GM18951 (cell line): ENCODE results near the gene VPS35L.

Source experiments
- POLR2A ChIP-seq: IDR thresholded peaks from 4 replicates; pipeline ENCODE4 v1.6.1; 2011; ENCODE audit warnings: mild to moderate bottlenecking; ENCODE audit not compliant: insufficient read length, insufficient read depth; ENCODE audit errors: extremely low read depth
- in situ Hi-C: fragments of 300-500 bp; cut with MboI; formaldehyde crosslinking; loops from one replicate; pipeline ENCODE4 v1.12.0; 2022; ENCODE audit warnings: low sequenced_read_pairs, mixed read lengths, inconsistent platforms; ENCODE audit not compliant: unreplicated experiment

Gene VPS35L

GRCh38 chr16:19621445-19621844, 65.9 kb downstream of the VPS35L start:
- in situ Hi-C loops, result no loop called here
- TF ChIP-seq POLR2A, result no peak

- in situ Hi-C loops, result no loop called here
- TF ChIP-seq POLR2A, result no peak
Observed at GRCh38 chr16:19625039-19625438, 69.5 kb downstream of the VPS35L start.

- no peak for TF ChIP-seq POLR2A
- in situ Hi-C loops, result no loop called here
Observed at GRCh38 chr16:19636436-19637267, 81.1 kb downstream of the VPS35L start.

GRCh38 chr16:19639986-19640421, 84.5 kb downstream of the VPS35L start:
- in situ Hi-C loops, result no loop called here
- no peak for TF ChIP-seq POLR2A

GRCh38 chr16:19642501-19642900, 87.0 kb downstream of the VPS35L start:
- TF ChIP-seq POLR2A, result no peak

GRCh38 chr16:19644877-19645276, 89.4 kb downstream of the VPS35L start:
- TF ChIP-seq POLR2A, result no peak
- in situ Hi-C loops, result no loop called here

More at GRCh38 chr16:19642501-19642900, 87.0 kb downstream of the VPS35L start:
- in situ Hi-C loops, result no loop called here

- no peak for TF ChIP-seq POLR2A
- in situ Hi-C loops, result no loop called here
Observed at GRCh38 chr16:19645557-19645981, 90.1 kb downstream of the VPS35L start.

GRCh38 chr16:19649980-19650379, 94.5 kb downstream of the VPS35L start:
- in situ Hi-C loops, result no loop called here
- no peak for TF ChIP-seq POLR2A

- TF ChIP-seq POLR2A, result no peak
Observed at GRCh38 chr16:19654147-19654546, 98.6 kb downstream of the VPS35L start.

GRCh38 chr16:19655242-19655777, 99.8 kb downstream of the VPS35L start:
- TF ChIP-seq POLR2A, result no peak
- in situ Hi-C loops, result no loop called here

More at GRCh38 chr16:19654147-19654546, 98.6 kb downstream of the VPS35L start:
- in situ Hi-C loops, result no loop called here

- in situ Hi-C loops, result no loop called here
- TF ChIP-seq POLR2A, result no peak
Observed at GRCh38 chr16:19657831-19658230, 102.3 kb downstream of the VPS35L start.

- TF ChIP-seq POLR2A, result no peak
- in situ Hi-C loops, result no loop called here
Observed at GRCh38 chr16:19659554-19659953, 104.1 kb downstream of the VPS35L start.

- in situ Hi-C loops, result no loop called here
Observed at GRCh38 chr16:19660432-19660831, 104.9 kb downstream of the VPS35L start.

GRCh38 chr16:19662351-19662750, 106.8 kb downstream of the VPS35L start:
- in situ Hi-C loops, result no loop called here
- TF ChIP-seq POLR2A, result no peak

More at GRCh38 chr16:19660432-19660831, 104.9 kb downstream of the VPS35L start:
- TF ChIP-seq POLR2A, result no peak
